Erythroblast (primary cell): ENCODE data around the gene IFT122.

Source experiments
- GATA1 ChIP-seq: IDR thresholded peaks from 2 replicates; pipeline ENCODE4 v1.6.1; 2011; ENCODE audit warnings: low read depth, mild to moderate bottlenecking, control low read depth, low read length, moderate library complexity
- POLR2A ChIP-seq: IDR thresholded peaks from 2 replicates; pipeline ENCODE4 v1.6.1; 2011; ENCODE audit warnings: mild to moderate bottlenecking, low read length

DNA sequence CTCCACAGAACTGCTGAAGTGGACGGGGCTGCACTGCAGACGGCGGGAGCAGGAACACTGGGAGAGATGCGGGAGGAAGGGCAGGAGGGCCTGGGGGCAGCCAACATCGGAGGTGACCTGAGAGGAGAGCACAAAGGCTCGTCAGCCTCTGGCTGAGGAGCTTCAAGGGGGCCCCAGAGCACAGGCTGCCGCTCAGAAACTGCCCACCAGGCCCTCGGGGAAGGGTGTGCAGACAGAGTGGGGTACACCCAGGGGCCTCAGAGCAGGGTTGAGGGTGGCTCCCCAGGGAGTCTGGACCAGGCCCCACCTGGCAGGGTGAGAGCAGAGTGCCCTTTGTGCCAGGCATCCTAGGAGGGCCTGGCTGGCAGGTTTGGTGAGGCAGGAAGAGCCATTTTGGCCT, 73.7 kb downstream of the IFT122 start:
- TF ChIP-seq POLR2A (no peak), GATA1 (no peak)
